GM12864 (cell line): ENCODE measurements around the gene EFCAB5.

Source experiments
- DNase-seq: peaks from one replicate; pipeline ENCODE4 v3.0.0-alpha.2; 2011; ENCODE audit warnings: low read depth
- H3K4me3 ChIP-seq: 2 replicates; pipeline ENCODE4 v1.5.1; 2011; ENCODE audit warnings: mild to moderate bottlenecking, low read depth, low read length, control low read depth
- TF ChIP-seq, protein P1 (sequence below): IDR thresholded peaks from 2 replicates; pipeline ENCODE4 v1.5.1; 2011; ENCODE audit warnings: low read depth, mild to moderate bottlenecking, moderate library complexity, low read length, control low read depth, inconsistent platforms; ENCODE audit errors: missing control alignments

The EFCAB5 gene

DNA sequence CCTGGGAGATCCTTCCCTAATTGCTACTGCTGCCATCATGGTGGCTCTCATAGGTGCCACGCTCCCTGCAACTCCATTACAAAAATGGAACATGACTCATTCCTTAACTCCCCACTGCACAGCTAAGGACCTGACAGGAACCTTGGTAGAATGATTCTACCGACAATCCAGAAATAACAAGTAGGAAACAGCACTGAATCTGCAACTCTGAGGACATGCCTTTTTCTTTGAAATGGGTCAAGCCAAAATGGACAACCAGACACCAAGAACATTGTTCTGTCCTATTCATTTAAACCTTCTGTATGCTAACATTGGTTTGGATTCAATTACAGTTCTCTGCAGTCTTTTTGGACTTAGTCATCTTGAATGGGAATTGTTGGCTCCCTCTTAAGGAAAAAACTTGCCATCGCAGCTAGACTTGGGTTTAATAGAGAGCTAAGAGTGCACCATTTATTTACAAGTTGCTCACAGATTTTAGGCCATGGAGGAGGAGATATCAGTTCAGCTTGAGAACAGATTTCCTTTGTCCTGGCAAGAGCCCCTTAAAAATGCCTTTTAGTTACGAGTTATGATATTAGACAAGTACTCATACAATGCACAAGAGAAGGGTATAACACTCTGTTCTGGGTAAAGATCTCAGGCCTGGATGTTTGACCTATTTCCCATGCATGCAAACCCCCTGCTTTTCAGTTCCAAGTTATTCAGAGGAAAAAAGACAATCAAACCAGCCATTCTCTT lies 154.2 kb downstream of the EFCAB5 start:
- no peak overlapping the region for H3K4me3 ChIP-seq
- DNase-seq: no peak
- TF ChIP-seq, protein P1, sequence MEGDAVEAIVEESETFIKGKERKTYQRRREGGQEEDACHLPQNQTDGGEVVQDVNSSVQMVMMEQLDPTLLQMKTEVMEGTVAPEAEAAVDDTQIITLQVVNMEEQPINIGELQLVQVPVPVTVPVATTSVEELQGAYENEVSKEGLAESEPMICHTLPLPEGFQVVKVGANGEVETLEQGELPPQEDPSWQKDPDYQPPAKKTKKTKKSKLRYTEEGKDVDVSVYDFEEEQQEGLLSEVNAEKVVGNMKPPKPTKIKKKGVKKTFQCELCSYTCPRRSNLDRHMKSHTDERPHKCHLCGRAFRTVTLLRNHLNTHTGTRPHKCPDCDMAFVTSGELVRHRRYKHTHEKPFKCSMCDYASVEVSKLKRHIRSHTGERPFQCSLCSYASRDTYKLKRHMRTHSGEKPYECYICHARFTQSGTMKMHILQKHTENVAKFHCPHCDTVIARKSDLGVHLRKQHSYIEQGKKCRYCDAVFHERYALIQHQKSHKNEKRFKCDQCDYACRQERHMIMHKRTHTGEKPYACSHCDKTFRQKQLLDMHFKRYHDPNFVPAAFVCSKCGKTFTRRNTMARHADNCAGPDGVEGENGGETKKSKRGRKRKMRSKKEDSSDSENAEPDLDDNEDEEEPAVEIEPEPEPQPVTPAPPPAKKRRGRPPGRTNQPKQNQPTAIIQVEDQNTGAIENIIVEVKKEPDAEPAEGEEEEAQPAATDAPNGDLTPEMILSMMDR: peak; percentile 68

DNA sequence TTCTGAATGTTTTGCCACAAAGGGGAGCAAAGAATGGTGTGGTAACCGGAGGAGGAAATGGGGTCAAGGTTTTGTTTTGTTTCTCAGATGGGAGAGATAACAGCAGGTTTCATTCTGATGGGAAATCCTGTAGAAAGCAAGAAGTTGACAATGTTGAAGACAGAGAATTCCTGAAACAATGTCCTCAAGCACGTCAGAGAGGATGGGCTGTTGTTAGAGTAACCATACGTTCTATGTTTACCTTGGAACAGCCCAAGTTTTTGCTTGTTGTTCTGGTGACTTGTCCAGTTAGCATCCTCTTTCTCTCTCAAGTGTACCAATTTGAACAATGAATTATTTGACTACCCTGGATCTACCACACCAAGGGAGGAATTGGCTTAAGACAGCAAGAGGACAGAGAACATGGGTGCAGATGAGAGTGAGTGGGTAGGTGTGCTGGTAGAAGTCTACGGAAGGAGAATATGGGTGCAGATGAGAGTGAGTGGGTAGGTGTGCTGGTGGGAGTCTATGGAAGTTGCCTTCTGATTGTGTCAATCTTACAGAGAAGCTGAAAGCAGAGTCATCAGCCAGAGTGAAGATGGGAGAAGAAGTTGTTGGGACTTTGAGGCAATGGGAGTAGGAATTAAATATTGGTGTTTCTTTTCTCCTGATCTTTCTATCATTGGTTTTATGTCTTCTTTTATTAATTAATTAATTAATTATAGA lies 160.4 kb downstream of the EFCAB5 start:
- no peak for DNase-seq

DNA sequence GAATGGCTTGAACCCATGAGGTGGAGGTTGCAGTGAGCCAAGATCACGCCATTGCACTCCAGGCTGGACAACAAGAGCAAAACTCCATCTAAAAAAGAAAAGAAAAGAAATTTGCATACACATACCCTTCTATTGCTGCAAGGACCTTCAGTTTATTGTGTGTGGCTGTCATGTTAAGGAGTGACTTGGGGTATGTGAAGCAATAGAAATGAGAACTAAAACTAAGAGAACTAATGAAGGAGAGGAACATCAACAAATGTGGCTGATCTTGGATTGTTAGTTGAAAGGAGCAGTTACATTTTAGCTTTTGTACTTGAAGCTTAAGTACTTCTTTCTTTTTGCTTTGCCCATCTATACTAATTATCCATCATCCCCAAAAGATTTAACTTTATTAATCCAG lies 162.5 kb downstream of the EFCAB5 start:
- no peak overlapping the region for H3K4me3 ChIP-seq
- no peak for DNase-seq
- TF ChIP-seq, protein P1: no peak

More for the DNA sequence above, 160.4 kb downstream of the EFCAB5 start:
- H3K4me3 ChIP-seq: no peak overlapping the region
- TF ChIP-seq, protein P1: no peak

DNA sequence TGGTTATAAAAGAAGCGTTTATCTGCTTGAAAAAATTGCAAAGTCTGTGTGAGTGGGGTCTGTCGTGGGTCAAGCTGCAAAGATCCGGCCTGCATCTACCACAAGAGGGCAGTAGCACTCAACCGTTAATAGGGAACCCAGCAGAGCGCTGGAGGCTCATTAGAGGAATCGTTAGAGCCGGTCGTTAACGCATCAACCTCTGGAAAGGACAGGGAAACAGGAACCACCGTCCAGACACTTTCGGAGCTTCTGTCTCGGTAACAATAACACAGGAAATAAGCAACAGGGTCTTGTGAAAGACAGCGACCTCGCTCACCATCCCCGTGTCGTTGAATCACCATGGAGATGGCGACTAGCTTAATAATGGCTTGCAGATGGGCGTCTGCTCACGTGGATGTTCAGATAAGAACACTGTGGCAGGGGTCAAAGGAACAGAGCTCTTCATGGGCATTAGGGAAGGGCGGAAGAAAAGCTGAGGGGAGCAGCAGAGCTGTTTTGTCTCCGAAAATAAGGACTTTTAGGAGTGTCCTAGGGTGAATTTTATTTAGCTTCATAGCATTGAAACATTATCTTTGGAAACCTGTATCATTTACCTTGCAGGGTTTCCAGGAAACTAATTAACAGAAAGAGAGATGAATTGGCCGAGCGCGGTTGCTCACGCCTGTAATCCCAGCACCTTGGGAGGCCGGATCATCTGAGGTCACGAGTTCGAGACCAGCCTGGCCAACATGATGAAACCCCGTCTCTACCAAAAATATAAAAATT lies 163.3 kb downstream of the EFCAB5 start:
- DNase-seq: no peak
- TF ChIP-seq, protein P1: peak; percentile 83
- H3K4me3 ChIP-seq: peak overlapping the region; percentile 36

DNA sequence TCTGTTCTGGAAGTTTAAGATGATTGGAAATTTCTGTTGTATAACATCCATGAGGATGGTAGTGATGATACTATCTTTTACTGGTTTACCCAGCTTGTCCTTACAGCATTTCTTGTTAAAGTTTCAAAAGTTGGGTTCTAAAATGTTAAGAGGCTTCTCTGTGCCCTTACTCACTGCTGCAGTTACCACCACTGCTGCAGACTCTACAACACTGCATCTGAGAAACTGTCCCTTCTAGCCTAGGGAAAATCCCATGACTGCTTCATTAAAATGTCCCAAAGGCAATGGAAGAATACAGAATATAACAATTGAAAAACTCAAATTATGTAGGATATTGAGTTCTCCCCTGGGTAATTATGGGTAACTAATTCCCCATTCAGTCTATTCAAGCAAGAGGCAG lies 171.4 kb downstream of the EFCAB5 start:
- DNase-seq: no peak
- H3K4me3 ChIP-seq: no peak overlapping the region
- TF ChIP-seq, protein P1: no peak

DNA sequence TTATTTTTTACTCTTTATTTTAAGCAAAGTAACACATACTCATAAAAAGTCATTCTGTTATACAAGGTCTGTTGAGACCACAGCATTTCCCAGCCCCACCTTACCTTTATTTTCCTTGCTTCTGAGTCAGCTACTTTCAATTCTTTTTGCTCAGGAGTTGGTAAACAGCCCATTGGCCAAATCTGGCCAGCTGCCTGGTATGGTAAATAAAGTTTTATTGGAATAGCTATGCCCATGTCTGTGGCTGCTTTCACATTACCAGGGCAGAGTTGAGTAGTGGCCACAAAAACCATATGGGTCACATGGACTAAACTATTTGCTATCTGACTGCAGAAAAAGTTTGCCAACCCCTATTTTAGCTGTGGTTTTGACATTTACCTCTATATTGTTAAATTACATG lies 171.8 kb downstream of the EFCAB5 start:
- DNase-seq: no peak
- no peak overlapping the region for H3K4me3 ChIP-seq

More for the DNA sequence above, 171.8 kb downstream of the EFCAB5 start:
- TF ChIP-seq, protein P1: no peak
